HEK293 (cell line): Measurements from ENCODE around the gene LONRF2.

Source experiments
- CTCF ChIP-seq: fragments of 450-650 bp; formaldehyde crosslinking; IDR thresholded peaks from 2 replicates; pipeline ENCODE4 v1.5.1; 2016; ENCODE audit warnings: missing biosample characterization, missing genetic modification characterization
- ZBTB6 ChIP-seq: fragments of 450-650 bp; formaldehyde crosslinking; IDR thresholded peaks from 2 replicates; pipeline ENCODE4 v1.5.1; 2017; ENCODE audit warnings: missing biosample characterization, missing genetic modification characterization
- ZNF292 ChIP-seq: fragments of 450-650 bp; formaldehyde crosslinking; IDR thresholded peaks from 2 replicates; pipeline ENCODE4 v1.5.1; 2016; ENCODE audit warnings: low read depth, missing biosample characterization, missing genetic modification characterization, borderline replicate concordance
- ZSCAN30 ChIP-seq: fragments of 450-650 bp; IDR thresholded peaks from 2 replicates; pipeline ENCODE4 v1.5.1; 2018; ENCODE audit warnings: missing biosample characterization, mild to moderate bottlenecking, missing genetic modification characterization, moderate library complexity

GRCh38 chr2:100242476-100242875, 79.8 kb downstream of the LONRF2 start:
- TF ChIP-seq ZBTB6, result no peak
- TF ChIP-seq CTCF (tag by site-specific recombination), result no peak
- TF ChIP-seq ZSCAN30, result no peak
- no peak for TF ChIP-seq ZNF292
